ENCODE data around the gene EID2B.
A peak's percentile ranks its signal among the peaks of the same experiment; 100 is the strongest.

DNA sequence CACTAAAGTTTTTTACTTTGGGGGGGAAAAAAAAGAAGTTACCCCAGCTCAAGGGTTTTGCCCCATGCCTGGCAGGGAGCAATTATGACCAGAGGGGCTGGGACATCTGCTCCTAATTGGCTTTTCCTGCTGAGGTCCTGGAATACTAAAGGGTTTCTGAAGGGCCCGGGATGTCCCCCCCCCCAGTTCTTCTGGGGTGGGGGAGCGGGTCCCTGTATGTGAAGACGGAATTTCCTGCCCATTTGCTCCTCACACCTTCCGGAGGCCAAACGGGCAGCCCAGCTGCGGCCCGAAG lies 35.0 kb downstream of the EID2B start:
- no peak for TF ChIP-seq POLR2AphosphoS5 (IDR thresholded peaks at IDR 0.05)
- TF ChIP-seq, protein P1, sequence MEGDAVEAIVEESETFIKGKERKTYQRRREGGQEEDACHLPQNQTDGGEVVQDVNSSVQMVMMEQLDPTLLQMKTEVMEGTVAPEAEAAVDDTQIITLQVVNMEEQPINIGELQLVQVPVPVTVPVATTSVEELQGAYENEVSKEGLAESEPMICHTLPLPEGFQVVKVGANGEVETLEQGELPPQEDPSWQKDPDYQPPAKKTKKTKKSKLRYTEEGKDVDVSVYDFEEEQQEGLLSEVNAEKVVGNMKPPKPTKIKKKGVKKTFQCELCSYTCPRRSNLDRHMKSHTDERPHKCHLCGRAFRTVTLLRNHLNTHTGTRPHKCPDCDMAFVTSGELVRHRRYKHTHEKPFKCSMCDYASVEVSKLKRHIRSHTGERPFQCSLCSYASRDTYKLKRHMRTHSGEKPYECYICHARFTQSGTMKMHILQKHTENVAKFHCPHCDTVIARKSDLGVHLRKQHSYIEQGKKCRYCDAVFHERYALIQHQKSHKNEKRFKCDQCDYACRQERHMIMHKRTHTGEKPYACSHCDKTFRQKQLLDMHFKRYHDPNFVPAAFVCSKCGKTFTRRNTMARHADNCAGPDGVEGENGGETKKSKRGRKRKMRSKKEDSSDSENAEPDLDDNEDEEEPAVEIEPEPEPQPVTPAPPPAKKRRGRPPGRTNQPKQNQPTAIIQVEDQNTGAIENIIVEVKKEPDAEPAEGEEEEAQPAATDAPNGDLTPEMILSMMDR (IDR thresholded peaks at IDR 0.05 in 8 of 11, conservative IDR thresholded peaks at IDR 0.05 in 3 of 11) = peak in 1 of 11 experiments; percentile 40
- TF ChIP-seq POLR2A (IDR thresholded peaks at IDR 0.05) = no peak

Measured in spleen (tissue), 7 donors.